ENCODE data around the gene ZNF91. TPM values are rescaled to one million over a fixed set of nuclear protein-coding genes. Genes with fewer than 3 reads are reported as not detected.

ZNF91 gene
- polyA plus RNA-seq, 1 donor from 2014 or later = 77.8 TPM

- no peaks in the 10 kb centered on the region for H3K9me3 ChIP-seq (ENCODE audit: low read length)
- TF ChIP-seq MXI1 (conservative IDR thresholded peaks at IDR 0.05; ENCODE audit: poor library complexity, severe bottlenecking) (no peak), POLR2AphosphoS5 (IDR thresholded peaks at IDR 0.05) (no peak), RAD21 (conservative IDR thresholded peaks at IDR 0.05) (no peak), EZH2 (IDR thresholded peaks at IDR 0.05; ENCODE audit: borderline replicate concordance, insufficient read depth, low read length, poor library complexity, severe bottlenecking) (no peak), TAF1 (IDR thresholded peaks at IDR 0.05; ENCODE audit: low read depth) (no peak), EP300 (conservative IDR thresholded peaks at IDR 0.05; ENCODE audit: poor library complexity, severe bottlenecking) (no peak), REST (IDR thresholded peaks at IDR 0.05; ENCODE audit: borderline replicate concordance) (no peak), SMC3 (conservative IDR thresholded peaks at IDR 0.05; ENCODE audit: poor library complexity) (no peak), CTCF (IDR thresholded peaks at IDR 0.05; ENCODE audit: poor library complexity, severe bottlenecking) (no peak)
- no peaks in the 10 kb centered on the region for H3K9me2 ChIP-seq (ENCODE audit: insufficient read depth, low read length)
- no peak overlapping the region for H3K4me2 ChIP-seq (ENCODE audit: low read length)
- H3K27ac ChIP-seq (ENCODE audit: low read length) = no peak overlapping the region
- H3K27me3 ChIP-seq (ENCODE audit: insufficient read depth, low read depth, low read length) = no peaks in the 10 kb centered on the region
- no peak overlapping the region for H3K4me3 ChIP-seq (ENCODE audit: low read length)
- no peak overlapping the region for H3K9ac ChIP-seq (ENCODE audit: low read length)
- no peak overlapping the region for H2AFZ ChIP-seq (ENCODE audit: low read depth, low read length)
- H3K79me2 ChIP-seq (replicated peaks; ENCODE audit: insufficient read depth, low read length) = no peaks in the 10 kb centered on the region
- no peaks in the 10 kb centered on the region for H4K20me1 ChIP-seq (ENCODE audit: insufficient read depth)
- H3F3A ChIP-seq (ENCODE audit: insufficient read depth, low read length, poor library complexity, severe bottlenecking) = no peaks in the 10 kb centered on the region
- H3K36me3 ChIP-seq (ENCODE audit: insufficient read depth, low read length) = peaks cover 9% of the 10 kb centered on the region
These were observed 84.5 kb downstream of the ZNF91 start for GRCh38 chr19:23310729-23311211.

- Histone ChIP-seq H3F3A (ENCODE audit: insufficient read depth, low read length, poor library complexity, severe bottlenecking) (no peaks in the 10 kb centered on the region), H2AFZ (ENCODE audit: low read depth, low read length) (no peak overlapping the region), H3K27me3 (ENCODE audit: insufficient read depth, low read depth, low read length) (no peaks in the 10 kb centered on the region), H3K36me3 (ENCODE audit: insufficient read depth, low read length) (peaks cover 9% of the 10 kb centered on the region), H3K4me2 (ENCODE audit: low read length) (no peak overlapping the region), H3K9ac (ENCODE audit: low read length) (no peak overlapping the region), H4K20me1 (ENCODE audit: insufficient read depth) (no peaks in the 10 kb centered on the region), H3K4me3 (ENCODE audit: low read length) (no peak overlapping the region), H3K79me2 (replicated peaks; ENCODE audit: insufficient read depth, low read length) (no peaks in the 10 kb centered on the region), H3K9me3 (ENCODE audit: low read length) (no peaks in the 10 kb centered on the region), H3K9me2 (ENCODE audit: insufficient read depth, low read length) (no peaks in the 10 kb centered on the region), H3K27ac (ENCODE audit: low read length) (no peak overlapping the region)
- TF ChIP-seq CTCF (IDR thresholded peaks at IDR 0.05; ENCODE audit: poor library complexity, severe bottlenecking) = no peak
- no peak for TF ChIP-seq REST (IDR thresholded peaks at IDR 0.05; ENCODE audit: borderline replicate concordance)
- TF ChIP-seq TAF1 (IDR thresholded peaks at IDR 0.05; ENCODE audit: low read depth) = no peak
- TF ChIP-seq MXI1 (conservative IDR thresholded peaks at IDR 0.05; ENCODE audit: poor library complexity, severe bottlenecking) = no peak
- no peak for TF ChIP-seq RAD21 (conservative IDR thresholded peaks at IDR 0.05)
- TF ChIP-seq EP300 (conservative IDR thresholded peaks at IDR 0.05; ENCODE audit: poor library complexity, severe bottlenecking) = no peak
- TF ChIP-seq SMC3 (conservative IDR thresholded peaks at IDR 0.05; ENCODE audit: poor library complexity) = no peak
- no peak for TF ChIP-seq POLR2AphosphoS5 (IDR thresholded peaks at IDR 0.05)
- no peak for TF ChIP-seq EZH2 (IDR thresholded peaks at IDR 0.05; ENCODE audit: borderline replicate concordance, insufficient read depth, low read length, poor library complexity, severe bottlenecking)
These were observed 85.3 kb downstream of the ZNF91 start for GRCh38 chr19:23309926-23310325.
